Sciatic nerve (tissue), 2 donors: Measurements from ENCODE around the gene PUS7. TPM values are rescaled to one million over a fixed set of nuclear protein-coding genes. Genes with fewer than 3 reads are reported as not detected.
"Not testable (repeated sequence)": the region's sequence is repeated elsewhere in the genome, so short reads cannot be mapped to it uniquely, and the experiment has no call there.

Experiments used
- ATAC-seq: fragments of 200-7000 bp; cut with Tn5 transposase; one replicate; pipeline ENCODE4 v1.9.1; 2020; ENCODE audit warnings: mild to moderate bottlenecking, moderate library complexity
- DNase-seq: peaks from one replicate; pipeline ENCODE4 v3.0.0-alpha.2; 2020; ENCODE audit warnings: low spot score
- intact Hi-C: fragments of 100-400 bp; cut with DNase I; formaldehyde crosslinking; loops from one replicate; pipeline ENCODE4 v1.14.2; 2022
- total RNA-seq: library from RNA; stranded (reverse); fragmentation: NEBNext Ultra II Directional; extraction: Animal tissue kit (Norgen Biotek cat#: 25700); gene quantifications from one replicate; pipeline ENCODE4 v1.2.1, GENCODE V29; 2021
- donor health status: DM: no; HTN: no; CAD: no.
- donor health status: DM: no; HTN: no; CAD: no.

Gene PUS7, protein sequence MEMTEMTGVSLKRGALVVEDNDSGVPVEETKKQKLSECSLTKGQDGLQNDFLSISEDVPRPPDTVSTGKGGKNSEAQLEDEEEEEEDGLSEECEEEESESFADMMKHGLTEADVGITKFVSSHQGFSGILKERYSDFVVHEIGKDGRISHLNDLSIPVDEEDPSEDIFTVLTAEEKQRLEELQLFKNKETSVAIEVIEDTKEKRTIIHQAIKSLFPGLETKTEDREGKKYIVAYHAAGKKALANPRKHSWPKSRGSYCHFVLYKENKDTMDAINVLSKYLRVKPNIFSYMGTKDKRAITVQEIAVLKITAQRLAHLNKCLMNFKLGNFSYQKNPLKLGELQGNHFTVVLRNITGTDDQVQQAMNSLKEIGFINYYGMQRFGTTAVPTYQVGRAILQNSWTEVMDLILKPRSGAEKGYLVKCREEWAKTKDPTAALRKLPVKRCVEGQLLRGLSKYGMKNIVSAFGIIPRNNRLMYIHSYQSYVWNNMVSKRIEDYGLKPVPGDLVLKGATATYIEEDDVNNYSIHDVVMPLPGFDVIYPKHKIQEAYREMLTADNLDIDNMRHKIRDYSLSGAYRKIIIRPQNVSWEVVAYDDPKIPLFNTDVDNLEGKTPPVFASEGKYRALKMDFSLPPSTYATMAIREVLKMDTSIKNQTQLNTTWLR
- 14.4 TPM for total RNA-seq

GRCh38 chr7:105521717-105522463 is at the start of gene PUS7:
PUS7 (minus strand) TSS chr7:105522271; CDS start chr7:105508512, 13,759 bp downstream.
- DNase-seq (peak; percentile 91), ATAC-seq (peak; percentile 96)
- intact Hi-C loops = no loop called here

GRCh38 chr7:105567821-105568220 is 45.8 kb upstream of the PUS7 start:
- intact Hi-C loops = no loop called here
- ATAC-seq (no peak), DNase-seq (no peak)

GRCh38 chr7:105567024-105567423 is 45.0 kb upstream of the PUS7 start:
- no peak for DNase-seq
- no peak for ATAC-seq
- intact Hi-C loops = no loop called here

- intact Hi-C loops = no loop called here
- no peak for DNase-seq
- no peak for ATAC-seq
Measured at GRCh38 chr7:105565190-105565589, 43.1 kb upstream of the PUS7 start.

DNA sequence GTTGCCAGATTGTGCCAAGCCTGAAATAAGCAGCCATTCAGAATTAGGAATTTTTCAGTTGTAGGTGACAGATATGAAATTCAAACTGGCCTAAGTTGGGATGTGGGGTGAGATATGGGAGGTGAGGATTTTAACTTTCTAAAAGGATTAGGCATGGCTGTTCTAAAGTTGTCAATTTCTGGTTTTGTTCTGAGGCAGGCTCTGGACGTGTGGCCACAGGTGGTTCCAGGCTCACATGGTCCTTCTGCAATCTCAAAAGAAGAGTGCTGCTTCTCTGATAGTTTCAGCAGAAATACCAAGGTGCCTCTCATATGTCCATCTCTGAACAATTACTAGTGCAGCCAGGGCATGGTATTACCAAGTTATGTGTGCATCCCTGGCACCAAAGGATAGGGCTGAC is 37.9 kb upstream of the PUS7 start:
- intact Hi-C loops = no loop called here
- DNase-seq (no peak), ATAC-seq (no peak)

DNA sequence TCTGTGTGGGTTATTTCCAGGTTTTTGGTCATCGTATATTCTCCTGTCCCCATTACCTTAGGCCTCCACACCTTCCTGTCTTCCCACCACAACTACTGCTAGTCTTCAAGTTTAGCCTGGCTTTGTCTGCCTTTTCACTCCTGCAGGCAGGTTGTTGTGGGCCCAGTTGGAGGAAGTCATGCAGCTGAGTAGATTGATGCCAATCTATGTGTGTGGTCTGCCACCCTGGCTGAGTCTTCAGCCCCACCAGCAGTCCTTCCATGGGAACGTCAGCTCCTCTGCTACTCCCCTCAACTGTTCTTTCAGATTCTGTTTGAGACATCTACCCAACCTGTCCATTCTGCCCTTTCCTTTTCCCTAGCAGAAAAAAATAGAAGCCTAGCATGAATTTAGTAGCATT is 16.3 kb upstream of the PUS7 start:
- ATAC-seq (no peak), DNase-seq (no peak)
- intact Hi-C loops = no loop called here

DNA sequence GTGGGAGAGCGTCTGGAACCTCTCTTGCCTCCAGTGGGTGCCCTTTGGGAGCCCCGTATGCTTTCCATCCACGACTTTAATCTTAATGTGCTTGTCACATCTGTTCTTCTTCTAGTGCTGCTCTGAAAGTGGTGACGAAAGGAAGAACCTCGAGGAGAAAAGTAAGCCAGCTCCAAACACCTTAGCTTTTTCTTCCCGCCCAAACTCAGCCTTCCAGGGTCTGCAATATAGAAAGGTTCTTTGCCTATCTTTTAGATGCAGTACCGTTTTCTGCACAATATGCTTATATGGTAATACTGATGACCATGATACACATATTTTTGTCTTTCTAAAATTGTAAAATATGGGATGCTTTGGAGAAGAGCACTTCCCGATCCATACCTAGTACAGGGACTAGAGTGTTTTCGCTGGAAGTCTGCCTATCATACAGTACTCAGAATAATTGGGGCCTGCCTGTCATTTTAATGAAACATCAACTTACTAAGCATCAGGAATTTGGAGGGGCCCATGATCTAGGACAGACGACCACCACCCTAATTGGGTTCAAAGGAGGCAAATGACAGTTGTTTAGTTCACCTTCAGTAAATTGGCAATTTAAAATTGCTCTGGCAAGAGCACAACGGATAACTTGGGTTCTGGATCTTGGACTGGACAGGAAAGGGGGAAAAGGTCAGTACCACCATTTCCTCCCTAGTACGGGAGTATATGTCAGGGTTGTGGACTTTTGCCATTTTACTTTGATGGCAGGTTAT is 10.8 kb upstream of the PUS7 start:
- ATAC-seq = no peak
- no peak for DNase-seq
- intact Hi-C loops = no loop called here

DNA sequence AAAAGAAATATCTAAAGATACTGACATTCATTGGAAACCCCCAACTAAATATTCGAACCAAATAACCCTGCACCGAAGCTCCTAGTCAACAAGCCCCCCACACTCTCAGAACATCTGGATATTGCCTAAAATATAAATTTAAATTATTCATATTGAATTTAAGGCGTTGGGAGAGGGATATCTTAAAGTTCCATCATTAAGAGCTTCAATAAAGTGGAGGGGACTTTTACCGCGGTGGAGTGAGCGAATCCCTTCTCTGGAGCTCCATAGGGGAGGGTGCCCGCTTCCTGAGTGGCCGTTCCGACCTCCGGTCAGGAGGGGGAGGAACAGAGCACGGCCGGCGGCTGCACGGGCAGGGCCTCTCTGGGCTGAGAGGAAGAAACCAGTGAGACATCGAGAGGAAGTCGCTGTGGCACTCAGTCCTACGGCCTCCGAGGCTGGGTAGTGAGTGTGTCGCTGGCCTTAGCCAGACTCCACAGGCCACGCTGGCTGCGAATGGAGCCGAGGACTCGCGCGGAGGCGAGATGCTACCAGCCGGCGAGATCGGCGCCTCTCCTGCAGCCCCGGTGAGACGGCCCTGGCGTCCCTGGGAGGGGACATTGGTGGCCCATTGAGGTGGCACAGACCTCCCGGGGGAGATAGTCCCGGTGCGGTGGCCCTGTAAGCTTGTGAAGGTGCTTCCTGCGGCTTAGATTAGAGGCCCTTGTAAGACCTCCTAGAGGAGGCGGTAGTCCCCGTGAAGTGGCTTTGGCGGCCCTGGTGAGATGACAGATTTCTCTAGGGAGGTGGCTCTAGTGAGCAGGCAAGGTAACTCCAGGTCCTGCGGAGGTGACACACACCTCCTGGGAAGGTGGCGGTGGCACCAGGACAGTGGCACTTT is 10.0 kb upstream of the PUS7 start, which contains the start of gene RINT1:
RINT1 (plus strand) TSS at position 410 of the 880 bp plus-strand sequence; CDS start at position 525, 115 bp downstream.
- intact Hi-C loops = no loop called here
- ATAC-seq (peak; percentile 100), DNase-seq (peak; percentile 92)

- intact Hi-C loops = no loop called here
- ATAC-seq = no peak
- DNase-seq = no peak
Measured at GRCh38 chr7:105530546-105530945, 8.5 kb upstream of the PUS7 start.

DNA sequence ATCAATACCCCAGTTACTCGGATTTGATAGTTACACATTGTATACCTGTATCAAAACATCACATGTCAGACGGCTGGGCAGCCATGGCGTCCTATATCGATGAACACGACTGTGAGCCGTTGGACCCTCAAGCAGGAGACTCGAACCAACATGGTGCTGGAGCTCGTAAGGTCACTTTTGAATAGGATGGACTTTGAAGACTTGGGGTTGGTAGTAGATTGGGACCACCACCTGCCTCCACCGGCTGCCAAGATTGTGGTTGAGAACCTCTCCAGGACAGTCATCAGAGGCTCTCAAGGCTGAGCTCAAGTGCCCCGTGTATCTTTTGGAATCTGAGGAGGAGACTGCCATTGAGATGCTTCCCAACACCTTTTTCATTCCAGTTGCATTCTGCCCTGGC is 8.1 kb upstream of the PUS7 start:
- intact Hi-C loops = no loop called here
- DNase-seq (no peak), ATAC-seq (no peak)

DNA sequence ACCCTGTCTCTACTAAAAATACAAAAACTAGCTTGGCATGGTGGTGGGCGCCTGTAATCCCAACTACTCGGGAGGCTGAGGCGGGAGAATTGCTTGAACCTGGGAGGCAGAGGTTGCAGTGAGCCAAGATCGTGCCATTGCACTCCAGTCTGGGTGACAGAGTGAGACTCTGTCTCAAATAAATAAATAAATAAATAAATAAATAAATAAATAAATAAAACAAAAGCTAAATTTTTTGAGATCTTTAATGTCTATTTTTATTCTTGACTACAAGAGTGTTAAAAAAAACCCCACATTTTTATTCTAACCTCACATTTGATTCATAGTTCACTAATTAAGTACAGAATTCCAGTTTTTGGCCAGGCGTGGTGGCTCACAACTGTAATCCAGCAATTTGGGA is 5.7 kb upstream of the PUS7 start:
- DNase-seq, ATAC-seq, intact Hi-C loops: not testable (repeated sequence)

DNA sequence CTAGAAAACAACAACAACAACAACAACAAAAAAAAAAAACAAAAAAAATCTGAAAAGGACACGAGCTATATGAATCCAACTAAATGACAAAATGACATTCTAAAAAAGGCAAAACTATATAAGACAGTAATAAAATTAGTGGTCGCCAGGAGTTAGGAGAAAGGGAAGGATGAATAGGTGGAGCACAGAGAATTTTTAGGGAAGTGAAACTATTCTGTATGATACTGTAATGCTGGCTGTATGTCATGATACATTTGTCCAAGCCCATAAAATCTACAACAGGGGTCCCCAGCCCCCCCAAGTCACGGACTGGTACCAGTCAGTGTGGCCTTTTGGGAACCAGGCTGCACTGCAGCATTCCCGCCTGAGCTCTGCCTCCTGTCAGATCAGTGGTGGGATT is 2.8 kb upstream of the PUS7 start:
- no peak for DNase-seq
- intact Hi-C loops = no loop called here
- ATAC-seq = no peak

GRCh38 chr7:105524423-105524822 is 2.4 kb upstream of the PUS7 start:
- ATAC-seq, intact Hi-C loops, DNase-seq: not testable (repeated sequence)

GRCh38 chr7:105521027-105521716 is 899 bp downstream of the PUS7 start:
- ATAC-seq (peak; percentile 44), DNase-seq (peak; percentile 80)
- intact Hi-C loops = no loop called here

DNA sequence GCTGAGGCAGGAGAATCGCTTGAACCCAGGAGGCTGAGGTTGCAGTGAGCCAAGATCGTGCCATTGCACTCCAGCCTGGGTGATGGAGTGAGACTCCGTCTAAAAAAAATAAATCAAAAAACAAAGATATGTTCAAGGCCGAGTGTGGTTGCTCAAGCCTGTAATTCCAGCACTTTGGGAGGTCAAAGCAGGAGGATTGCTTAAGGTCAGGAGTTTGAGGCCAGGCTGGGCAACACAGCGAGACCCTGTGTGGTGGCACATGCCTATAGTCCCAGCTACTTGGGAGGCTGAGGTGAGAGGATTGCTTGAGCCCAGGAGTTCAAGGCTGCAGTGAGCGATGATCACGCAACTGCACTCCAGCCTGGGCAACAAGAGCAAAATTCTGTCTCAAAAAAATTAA is 1.5 kb downstream of the PUS7 start:
- ATAC-seq, intact Hi-C loops, DNase-seq: not testable (repeated sequence)

GRCh38 chr7:105519353-105519752 is 2.7 kb downstream of the PUS7 start:
- ATAC-seq (no peak), DNase-seq (no peak)
- intact Hi-C loops = no loop called here

DNA sequence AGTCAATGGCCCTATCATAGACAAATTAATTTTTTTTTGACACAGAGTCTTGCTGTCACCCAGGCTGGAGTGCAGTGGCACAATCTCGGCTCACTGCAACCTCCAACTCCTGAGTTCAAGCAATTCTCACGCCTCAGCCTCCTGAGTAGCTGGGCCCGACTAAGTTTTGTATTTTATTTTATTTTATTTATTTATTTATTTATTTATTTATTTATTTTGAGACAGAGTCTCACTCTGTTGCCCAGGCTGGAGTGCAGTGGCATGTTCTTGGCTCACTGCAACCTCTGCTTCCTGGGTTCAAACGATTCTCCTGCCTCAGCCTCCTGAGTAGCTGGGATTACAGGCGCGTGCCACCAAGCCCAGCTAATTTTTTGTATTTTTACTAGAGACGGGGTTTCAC is 6.5 kb downstream of the PUS7 start:
- DNase-seq, ATAC-seq, intact Hi-C loops: not testable (repeated sequence)
